Ecto neural progenitor cell (in vitro differentiated cells): ENCODE results near the gene B3GALT6.

Experiments
- DNase-seq: peaks from one replicate; pipeline ENCODE4 v3.0.0-alpha.2; 2018; ENCODE audit warnings: low spot score

Gene B3GALT6

GRCh38 chr1:1216770-1217620, 15.0 kb upstream of the B3GALT6 start:
- no peak for DNase-seq

DNA sequence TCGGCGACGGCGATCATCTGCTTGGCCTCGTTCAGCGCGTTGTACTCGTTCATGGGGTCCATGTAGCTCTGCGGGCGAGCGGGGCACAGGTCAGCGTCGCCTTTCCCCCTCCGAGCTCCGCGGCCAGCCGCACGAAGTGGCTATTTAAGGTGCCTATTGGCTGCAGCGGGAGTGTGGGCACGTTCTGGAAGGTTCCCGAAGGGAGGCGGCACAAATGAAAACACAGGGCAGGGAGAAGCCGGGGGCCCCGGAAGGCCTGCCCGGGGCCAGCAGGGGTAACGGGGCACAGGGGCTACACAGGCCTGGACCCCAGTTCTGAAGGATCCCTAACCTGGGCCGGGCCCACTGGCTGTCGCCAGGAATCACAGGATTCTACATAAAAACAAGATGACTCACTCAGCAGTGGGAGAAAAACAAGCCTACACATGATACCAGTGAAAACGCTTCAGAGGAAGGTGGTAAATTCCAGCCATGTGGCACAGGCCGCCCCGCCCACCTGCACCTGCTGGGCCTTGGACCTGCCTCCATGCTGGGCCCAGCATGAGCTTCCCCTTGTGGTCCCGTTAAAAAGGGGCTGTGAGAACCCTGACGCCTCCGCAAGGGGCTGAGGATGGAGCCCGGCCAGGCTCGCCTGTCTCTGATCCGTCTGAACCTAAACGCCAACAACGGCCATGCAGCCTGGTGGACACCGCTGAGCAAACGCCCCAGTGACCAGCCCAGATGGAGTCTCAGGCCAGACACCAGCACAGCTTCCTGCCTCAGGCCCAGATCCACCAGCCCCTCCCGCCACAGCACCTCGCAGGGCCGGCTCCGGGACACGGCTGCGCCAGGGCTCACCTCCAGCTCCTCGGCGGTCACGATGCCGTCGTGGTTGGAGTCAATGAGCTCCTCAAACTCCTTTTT, 14.2 kb upstream of the B3GALT6 start:
- DNase-seq = no peak

DNA sequence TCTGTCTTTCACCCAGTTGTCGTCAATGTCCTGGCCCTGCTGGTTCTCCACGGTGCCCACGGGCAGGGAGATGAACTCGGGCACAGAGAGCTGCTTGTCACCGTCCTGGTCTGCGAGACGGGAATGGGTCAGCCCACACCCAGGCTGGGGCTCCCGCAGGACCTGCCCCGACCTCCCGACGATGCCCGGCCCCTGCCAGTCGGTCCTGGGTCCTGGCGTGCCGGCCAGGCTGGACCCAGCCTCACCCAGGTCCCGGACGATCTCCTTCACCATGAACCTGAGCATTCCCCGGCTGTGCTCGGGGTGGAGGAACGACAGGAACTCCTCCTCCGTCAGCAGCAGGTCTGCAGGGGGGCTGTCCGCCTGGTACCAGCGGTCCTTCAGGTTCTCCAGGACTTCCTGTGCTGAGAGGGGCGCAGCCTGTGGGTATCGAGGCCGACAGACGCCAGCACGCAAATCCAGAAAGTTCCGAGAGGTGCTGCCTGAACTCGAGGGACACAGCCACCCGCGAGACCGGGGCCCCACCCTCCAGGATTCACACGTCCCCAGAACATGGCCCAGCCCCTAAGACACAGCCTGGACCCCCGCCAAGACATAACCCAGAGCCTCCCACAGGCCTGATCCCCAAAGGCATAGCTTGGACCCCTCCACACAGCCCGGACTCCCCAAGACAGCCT, 13.4 kb upstream of the B3GALT6 start:
- no peak for DNase-seq

GRCh38 chr1:1219341-1219740, 12.7 kb upstream of the B3GALT6 start:
- no peak for DNase-seq

DNA sequence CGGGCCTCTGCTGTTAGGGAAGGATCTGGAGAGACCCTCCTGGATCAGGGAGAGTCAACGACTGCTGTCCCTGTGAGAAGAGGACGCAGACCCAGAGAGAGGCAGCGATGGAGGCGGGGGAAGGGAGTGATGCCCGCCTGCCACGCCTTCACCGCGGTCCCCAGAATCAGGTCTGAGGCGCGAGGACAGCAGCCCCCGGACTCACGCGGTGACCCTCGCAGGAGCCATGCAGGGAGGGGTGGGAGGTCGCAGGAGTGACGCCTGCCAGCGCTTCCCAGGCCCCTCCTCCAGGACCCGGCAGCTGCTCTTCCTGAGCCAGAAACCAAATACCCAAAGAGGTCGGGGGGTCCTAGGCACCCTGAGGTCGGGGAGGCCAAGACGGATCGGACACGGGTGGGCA, 11.8 kb upstream of the B3GALT6 start:
- no peak for DNase-seq

- DNase-seq = no peak
Observed at GRCh38 chr1:1221887-1222574, 10.0 kb upstream of the B3GALT6 start.

DNA sequence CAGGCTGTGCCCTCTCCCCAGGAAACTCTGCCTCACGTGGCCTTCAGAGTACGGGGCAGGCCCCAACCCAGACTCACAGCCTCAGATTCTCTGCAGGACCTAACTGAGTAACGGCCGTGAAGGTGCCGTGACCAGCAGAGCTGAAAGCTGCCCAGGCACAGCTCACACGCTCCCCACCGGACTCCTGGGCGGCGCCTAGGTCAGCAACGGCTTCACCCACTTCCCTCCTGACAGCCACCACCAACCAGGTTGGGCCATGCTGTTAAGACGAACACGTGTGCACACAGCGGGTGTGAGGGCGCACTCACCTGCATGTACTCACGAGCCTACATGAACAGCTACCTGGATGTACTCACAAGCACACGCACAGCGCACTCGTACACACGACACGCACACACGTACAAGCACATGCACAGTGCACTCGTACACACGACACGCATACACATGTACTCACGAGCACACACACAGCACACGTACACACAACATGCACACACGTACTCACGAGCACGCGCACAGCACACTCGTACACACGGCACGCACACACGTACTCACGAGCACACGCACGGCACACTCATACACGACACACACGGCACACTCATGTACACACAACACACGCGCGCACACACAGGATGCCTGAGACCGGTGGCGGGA, 9.3 kb upstream of the B3GALT6 start:
- no peak for DNase-seq

- no peak for DNase-seq
Observed at GRCh38 chr1:1223321-1223720, 8.7 kb upstream of the B3GALT6 start.

GRCh38 chr1:1223891-1224290, 8.1 kb upstream of the B3GALT6 start:
- DNase-seq = no peak

- DNase-seq = no peak
Observed at GRCh38 chr1:1225238-1225845, 6.7 kb upstream of the B3GALT6 start.

DNA sequence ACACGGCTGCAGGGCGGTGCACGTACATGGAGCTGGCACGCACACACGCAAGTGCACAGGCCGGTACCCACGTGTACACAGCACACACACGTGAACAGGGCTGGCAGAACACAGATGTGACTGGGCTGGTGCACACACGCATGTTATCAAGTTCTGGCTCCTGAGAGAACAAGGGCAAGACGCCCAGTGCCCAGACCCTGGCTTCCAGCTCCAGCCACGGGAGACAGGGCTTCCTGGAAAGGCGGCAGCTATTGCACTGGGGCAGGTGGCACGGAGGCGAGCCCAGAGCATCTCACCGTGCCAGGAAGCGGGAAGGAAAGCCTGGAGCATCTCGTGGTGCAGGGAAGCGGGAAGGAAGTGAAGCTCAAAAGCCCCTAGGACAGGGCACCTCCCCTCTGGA, 6.1 kb upstream of the B3GALT6 start:
- DNase-seq = no peak

- no peak for DNase-seq
Observed at GRCh38 chr1:1226566-1227362, 5.3 kb upstream of the B3GALT6 start.

DNA sequence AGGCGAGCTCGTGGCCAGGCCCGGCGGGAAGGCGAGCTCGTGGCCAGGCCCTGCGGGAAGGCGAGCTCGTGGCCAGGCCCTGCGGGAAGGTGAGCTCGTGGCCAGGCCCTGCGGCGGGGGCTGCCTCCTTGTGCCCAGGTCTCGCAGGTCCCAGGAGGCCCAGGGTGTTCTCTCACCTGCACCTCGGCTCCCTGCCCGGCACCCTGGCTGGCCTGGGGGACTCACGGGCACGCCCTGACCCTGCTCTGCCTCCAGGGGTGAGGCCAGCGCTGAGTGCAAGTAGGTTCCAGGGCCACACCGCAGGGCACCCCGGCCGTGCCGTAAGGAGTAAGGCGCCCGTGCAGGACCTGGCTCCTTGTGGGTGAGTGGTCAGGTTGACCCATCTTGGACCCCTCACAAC, 4.7 kb upstream of the B3GALT6 start:
- no peak for DNase-seq

- DNase-seq = no peak
Observed at GRCh38 chr1:1228187-1228586, 3.9 kb upstream of the B3GALT6 start.

DNA sequence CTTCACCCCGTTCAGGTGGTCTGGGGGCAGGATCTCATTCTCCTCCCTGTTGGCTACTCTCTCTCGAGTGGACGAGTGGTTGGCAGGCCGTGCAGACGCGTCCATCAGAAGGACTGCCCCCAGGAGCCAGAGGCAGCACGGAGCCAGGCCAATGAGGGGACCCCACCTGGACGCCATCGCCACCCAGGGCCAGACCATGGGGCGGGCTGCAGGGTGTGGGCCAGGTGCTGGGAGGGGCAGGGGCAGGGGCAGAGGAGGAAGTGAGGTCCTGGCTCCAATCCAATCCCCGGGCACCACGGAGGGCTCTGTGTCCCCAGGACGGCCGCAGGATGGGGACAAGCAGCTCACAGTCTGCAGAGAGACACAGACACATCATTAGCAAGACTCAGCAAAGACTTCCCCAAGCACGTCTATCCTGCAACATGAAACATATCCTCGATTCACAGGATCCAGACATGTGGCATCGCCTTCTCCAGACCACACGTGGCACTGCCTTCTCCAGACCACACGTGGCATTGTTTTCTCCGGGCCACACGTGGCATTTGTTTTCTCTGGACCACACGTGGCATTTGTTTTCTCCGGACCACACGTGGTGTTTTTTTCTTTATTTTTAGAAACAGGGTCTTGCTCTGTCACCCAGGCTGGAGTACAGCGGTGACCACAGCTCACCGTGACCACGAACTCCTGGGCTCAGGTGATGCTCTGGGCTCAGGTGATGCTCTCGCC, 3.3 kb upstream of the B3GALT6 start:
- no peak for DNase-seq

- DNase-seq = no peak
Observed at GRCh38 chr1:1229770-1230169, 2.3 kb upstream of the B3GALT6 start.

DNA sequence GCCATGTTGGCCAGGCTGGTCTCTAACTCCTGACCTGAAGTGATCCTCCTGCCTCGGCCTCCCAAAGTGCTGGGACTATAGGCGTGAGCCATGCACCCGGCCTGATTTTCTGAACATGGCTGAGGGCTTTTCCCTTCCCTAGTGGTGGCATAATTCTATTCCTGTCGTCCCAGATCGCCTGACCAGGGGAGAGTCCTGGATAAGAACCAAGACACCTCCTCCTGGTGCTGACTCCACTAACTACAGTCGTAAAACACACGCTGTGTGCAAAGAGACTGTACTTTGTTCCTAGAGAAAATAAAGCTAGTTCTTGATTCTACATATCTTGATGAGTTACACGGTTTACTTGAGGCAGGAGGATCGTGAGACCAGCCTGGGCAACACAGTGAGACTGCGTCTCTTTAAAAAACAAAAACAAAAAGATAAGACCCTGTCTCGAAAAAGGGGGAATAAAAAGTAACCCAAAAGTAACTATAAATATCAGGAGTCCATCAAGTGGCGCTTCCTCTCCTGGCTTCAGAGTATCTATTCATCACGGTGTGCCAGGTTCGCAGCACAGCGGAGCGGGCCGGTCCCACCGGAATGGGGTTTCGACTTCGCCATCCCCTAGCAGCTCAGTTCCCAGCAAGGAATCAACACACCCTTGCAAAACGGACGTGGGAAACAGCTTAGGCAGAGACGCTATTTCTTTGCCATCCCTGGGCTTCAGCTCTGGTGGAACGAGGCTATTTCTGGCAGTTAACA, 1.2 kb upstream of the B3GALT6 start:
- no peak for DNase-seq

GRCh38 chr1:1231400-1232207, 433 bp upstream of the B3GALT6 start, which contains the start of gene SDF4:
TSS of gene SDF4 (minus strand) at chr1:1232001. CDS start at chr1:1228772, 3,229 bp downstream.
- DNase-seq = peak; percentile 97
